MM.1S (cell line): ENCODE data around the gene APOBEC3A.
A peak's percentile ranks its signal among the peaks of the same experiment; 100 is the strongest.

ENCODE experiments used
- DNase-seq: peaks from one replicate; pipeline ENCODE4 v3.0.0-alpha.2; 2015
- H2AFZ ChIP-seq: fragments of 300-600 bp; sonication (generic); 2 replicates; pipeline ENCODE4 v1.6.0; 2016; ENCODE audit warnings: antibody characterized with exemption, low read length
- H3F3A ChIP-seq: fragments of 300-600 bp; sonication (generic); 2 replicates; pipeline ENCODE4 v1.6.1; 2016; ENCODE audit warnings: mild to moderate bottlenecking, antibody characterized with exemption, low read length, moderate library complexity, mixed read lengths; ENCODE audit not compliant: insufficient read depth
- H3K27ac ChIP-seq: fragments of 300-600 bp; sonication (generic); 2 replicates; pipeline ENCODE4 v1.5.1; 2016; ENCODE audit warnings: mild to moderate bottlenecking, low read length
- H3K27me3 ChIP-seq: fragments of 300-600 bp; sonication (generic); replicated peaks from 2 replicates; pipeline ENCODE4 v1.6.0; 2016; ENCODE audit warnings: low read length; ENCODE audit not compliant: insufficient read depth
- H3K36me3 ChIP-seq: fragments of 300-600 bp; sonication (generic); replicated peaks from 2 replicates; pipeline ENCODE4 v1.6.1; 2016; ENCODE audit warnings: mild to moderate bottlenecking, low read length, mixed read lengths; ENCODE audit not compliant: insufficient read depth
- H3K4me1 ChIP-seq: fragments of 300-600 bp; sonication (generic); 2 replicates; pipeline ENCODE4 v1.6.1; 2016; ENCODE audit warnings: low read length, mixed read lengths
- H3K4me2 ChIP-seq: fragments of 300-600 bp; sonication (generic); 2 replicates; pipeline ENCODE4 v1.6.0; 2016; ENCODE audit warnings: low read depth, low read length
- H3K4me3 ChIP-seq: fragments of 300-600 bp; sonication (generic); 2 replicates; pipeline ENCODE4 v1.5.1; 2016; ENCODE audit warnings: low read length, mixed read lengths
- H3K79me2 ChIP-seq: fragments of 300-600 bp; sonication (generic); 2 replicates; pipeline ENCODE4 v1.6.1; 2016; ENCODE audit warnings: mixed run types, low read length, mixed read lengths
- H3K9ac ChIP-seq: fragments of 300-600 bp; sonication (generic); 2 replicates; pipeline ENCODE4 v1.6.1; 2016; ENCODE audit warnings: low read length, mixed read lengths
- H3K9me2 ChIP-seq: fragments of 300-600 bp; sonication (generic); replicated peaks from 2 replicates; pipeline ENCODE4 v1.6.1; 2016; ENCODE audit warnings: mild to moderate bottlenecking, low read length, mixed read lengths; ENCODE audit not compliant: insufficient read depth
- H3K9me3 ChIP-seq: fragments of 300-600 bp; sonication (generic); replicated peaks from 2 replicates; pipeline ENCODE4 v1.6.1; 2016; ENCODE audit warnings: mild to moderate bottlenecking, low read length, mixed read lengths; ENCODE audit not compliant: insufficient read depth
- H4K20me1 ChIP-seq: fragments of 300-600 bp; sonication (generic); 2 replicates; pipeline ENCODE4 v1.6.1; 2016; ENCODE audit warnings: mild to moderate bottlenecking, low read length, moderate library complexity, mixed read lengths; ENCODE audit not compliant: insufficient read depth
- EZH2 ChIP-seq: fragments of 300-600 bp; sonication (generic); optimal IDR thresholded peaks from 2 replicates; pipeline ENCODE3; 2017; ENCODE audit warnings: low read depth, mild to moderate bottlenecking, antibody characterized with exemption, low read length, mixed read lengths
- EZH2phosphoT487 ChIP-seq: fragments of 300-600 bp; sonication (generic); IDR thresholded peaks from 2 replicates; pipeline ENCODE4 v1.6.1; 2018; ENCODE audit warnings: antibody characterized with exemption, low read length
- TF ChIP-seq, protein P1 (sequence below): fragments of 300-600 bp; sonication (generic); IDR thresholded peaks from 2 replicates; pipeline ENCODE4 v1.5.1; 2016; ENCODE audit warnings: antibody characterized with exemption, low read length, mixed read lengths

Gene APOBEC3A

DNA sequence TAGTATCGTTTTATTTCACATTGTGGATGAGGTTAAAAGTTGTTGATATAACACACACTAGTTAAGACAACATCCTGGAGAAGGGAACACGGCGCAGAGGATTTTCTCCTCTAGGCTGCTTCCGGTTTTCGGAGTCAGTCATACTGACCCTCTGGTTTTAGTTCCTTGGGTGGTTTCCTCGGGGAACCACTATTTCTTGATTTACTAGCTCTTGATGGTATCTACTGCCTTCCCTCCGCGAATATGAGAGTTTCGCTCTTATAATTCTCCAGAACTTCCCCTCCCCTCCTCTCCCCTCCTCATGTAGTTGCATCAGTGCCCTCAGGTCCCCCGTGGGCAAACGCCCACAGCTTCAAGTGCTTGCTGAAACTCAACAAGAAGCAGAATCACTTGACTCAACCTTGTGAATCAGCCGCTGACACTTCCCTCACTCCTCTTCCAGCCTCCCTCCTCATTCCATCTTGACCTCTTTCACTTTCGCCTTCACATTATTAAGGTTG lies 15.9 kb upstream of the APOBEC3A start:
- no peaks in the 10 kb centered on the region for H3K9me3 ChIP-seq
- peak overlapping the region; percentile 26; the same call in 1 of the 2 replicates for H3K9ac ChIP-seq
- no peaks in the 10 kb centered on the region for H3K9me2 ChIP-seq
- peaks cover 10% of the 10 kb centered on the region for H3K27me3 ChIP-seq
- H3F3A ChIP-seq, result peaks cover 9% of the 10 kb centered on the region
- H3K4me1 ChIP-seq, result peaks cover 17% of the 10 kb centered on the region
- peak overlapping the region; percentile 90 for H3K4me2 ChIP-seq
- peak overlapping the region; percentile 58; the same call in 1 of the 2 replicates for H3K27ac ChIP-seq
- H4K20me1 ChIP-seq, result no peaks in the 10 kb centered on the region
- TF ChIP-seq EZH2 (no peak), EZH2phosphoT487 (no peak)
- TF ChIP-seq, protein P1, sequence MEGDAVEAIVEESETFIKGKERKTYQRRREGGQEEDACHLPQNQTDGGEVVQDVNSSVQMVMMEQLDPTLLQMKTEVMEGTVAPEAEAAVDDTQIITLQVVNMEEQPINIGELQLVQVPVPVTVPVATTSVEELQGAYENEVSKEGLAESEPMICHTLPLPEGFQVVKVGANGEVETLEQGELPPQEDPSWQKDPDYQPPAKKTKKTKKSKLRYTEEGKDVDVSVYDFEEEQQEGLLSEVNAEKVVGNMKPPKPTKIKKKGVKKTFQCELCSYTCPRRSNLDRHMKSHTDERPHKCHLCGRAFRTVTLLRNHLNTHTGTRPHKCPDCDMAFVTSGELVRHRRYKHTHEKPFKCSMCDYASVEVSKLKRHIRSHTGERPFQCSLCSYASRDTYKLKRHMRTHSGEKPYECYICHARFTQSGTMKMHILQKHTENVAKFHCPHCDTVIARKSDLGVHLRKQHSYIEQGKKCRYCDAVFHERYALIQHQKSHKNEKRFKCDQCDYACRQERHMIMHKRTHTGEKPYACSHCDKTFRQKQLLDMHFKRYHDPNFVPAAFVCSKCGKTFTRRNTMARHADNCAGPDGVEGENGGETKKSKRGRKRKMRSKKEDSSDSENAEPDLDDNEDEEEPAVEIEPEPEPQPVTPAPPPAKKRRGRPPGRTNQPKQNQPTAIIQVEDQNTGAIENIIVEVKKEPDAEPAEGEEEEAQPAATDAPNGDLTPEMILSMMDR, result no peak
- no peaks in the 10 kb centered on the region for H3K36me3 ChIP-seq
- peak overlapping the region; percentile 88 for H2AFZ ChIP-seq
- peak; percentile 30 for DNase-seq
- no peaks in the 10 kb centered on the region for H3K79me2 ChIP-seq
- peak overlapping the region; percentile 57 for H3K4me3 ChIP-seq

DNA sequence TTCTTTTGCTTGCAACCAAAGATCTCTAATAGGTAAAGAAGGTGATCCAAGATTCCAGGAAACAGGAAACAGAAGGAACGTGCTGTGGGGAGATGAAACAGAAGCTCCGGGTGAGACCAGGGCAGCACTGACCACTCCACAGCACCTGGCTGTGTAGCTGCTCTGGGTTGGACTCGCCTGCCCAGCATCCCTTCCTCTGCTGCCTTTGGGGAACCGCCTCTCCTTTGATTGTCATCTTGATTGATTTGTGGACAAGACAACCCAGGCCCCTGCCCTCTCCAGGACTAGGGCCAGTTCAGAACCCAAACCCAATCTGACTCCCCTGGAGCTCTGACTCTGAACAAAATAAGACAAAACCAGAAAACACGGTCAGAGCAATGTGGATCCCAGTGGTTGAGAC lies 14.7 kb upstream of the APOBEC3A start:
- H3K27ac ChIP-seq, result no peak overlapping the region
- H3K4me2 ChIP-seq, result no peak overlapping the region
- H3K36me3 ChIP-seq, result no peaks in the 10 kb centered on the region
- H3K4me1 ChIP-seq, result peaks cover 15% of the 10 kb centered on the region
- no peak for DNase-seq
- TF ChIP-seq EZH2phosphoT487 (no peak), EZH2 (no peak)
- TF ChIP-seq, protein P1, result no peak
- no peaks in the 10 kb centered on the region for H4K20me1 ChIP-seq
- no peak overlapping the region for H3K9ac ChIP-seq
- peaks cover 9% of the 10 kb centered on the region for H3F3A ChIP-seq
- H3K4me3 ChIP-seq, result no peak overlapping the region
- no peaks in the 10 kb centered on the region for H3K79me2 ChIP-seq
- H3K27me3 ChIP-seq, result peaks cover 10% of the 10 kb centered on the region
- H3K9me3 ChIP-seq, result no peaks in the 10 kb centered on the region
- H3K9me2 ChIP-seq, result no peaks in the 10 kb centered on the region
- H2AFZ ChIP-seq, result no peak overlapping the region

DNA sequence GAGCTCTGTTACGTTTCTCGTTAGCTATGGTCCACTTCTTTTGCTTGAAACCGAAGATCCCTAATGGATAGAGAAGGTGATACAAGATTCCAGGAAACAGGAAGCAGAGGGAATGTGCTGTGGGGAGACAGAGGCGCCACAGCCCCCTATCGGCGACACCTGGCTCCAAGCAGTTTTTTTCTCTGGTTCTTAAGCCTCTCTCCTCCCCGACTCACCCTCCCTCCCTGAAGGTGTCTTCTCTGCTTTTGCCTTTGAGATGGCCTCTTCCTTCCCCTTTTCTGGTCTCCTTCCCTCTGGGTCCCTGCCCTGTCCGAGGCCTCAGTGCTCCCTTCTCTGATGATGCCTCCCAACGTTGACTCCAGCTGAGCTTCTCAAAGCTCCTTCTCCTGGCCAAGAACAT lies 14.2 kb upstream of the APOBEC3A start:
- peaks cover 15% of the 10 kb centered on the region for H3K4me1 ChIP-seq
- no peak overlapping the region for H3K4me2 ChIP-seq
- H2AFZ ChIP-seq, result no peak overlapping the region
- H3K9me2 ChIP-seq, result no peaks in the 10 kb centered on the region
- H3K27me3 ChIP-seq, result peaks cover 10% of the 10 kb centered on the region
- H3K9me3 ChIP-seq, result no peaks in the 10 kb centered on the region
- no peak overlapping the region for H3K27ac ChIP-seq
- TF ChIP-seq EZH2 (no peak), EZH2phosphoT487 (no peak)
- TF ChIP-seq, protein P1, result no peak
- H3K4me3 ChIP-seq, result no peak overlapping the region
- no peak for DNase-seq
- no peaks in the 10 kb centered on the region for H3K36me3 ChIP-seq
- H3K9ac ChIP-seq, result no peak overlapping the region
- H3F3A ChIP-seq, result peaks cover 9% of the 10 kb centered on the region
- H3K79me2 ChIP-seq, result no peaks in the 10 kb centered on the region
- no peaks in the 10 kb centered on the region for H4K20me1 ChIP-seq
